PC-9 (cell line): ENCODE results near the gene CLDND1. TPM values are rescaled to one million over a fixed set of nuclear protein-coding genes. Genes with fewer than 3 reads are reported as not detected.
"Not testable (repeated sequence)": the region's sequence is repeated elsewhere in the genome, so short reads cannot be mapped to it uniquely, and the experiment has no call there.

ENCODE experiments used
- BruUV-seq: library from RNA; stranded (reverse); fragments of 400-500 nt; replicated peaks from 2 replicates; lab custom pipeline; 2021; lab: Mats Ljungman, UMichigan
- CTCF ChIA-PET: fragments of 300-600 bp; sonication (Branson Sonifier 250); formaldehyde crosslinking; loops from one replicate; lab custom pipeline; 2022; ENCODE audit warnings: antibody characterized with exemption; lab: Charles Lee
- POLR2A ChIA-PET: fragments of 300-600 bp; sonication (Branson Sonifier 250); formaldehyde crosslinking; loops from one replicate; lab custom pipeline; 2022; ENCODE audit warnings: antibody characterized with exemption; ENCODE audit not compliant: unreplicated experiment; lab: Charles Lee
- DNase-seq, 2 experiments: peaks; one replicate each; pipeline versions ENCODE4 v3.0.0 to v3.0.0-alpha.2; 2015 to 2022; ENCODE audit warnings: mixed read lengths in 1 of 2
- H2AFZ ChIP-seq: fragments of 200-600 bp; sonication (generic); 2 replicates; pipeline ENCODE4 v1.8.1; 2017; ENCODE audit warnings: antibody characterized with exemption
- H3F3A ChIP-seq: fragments of 200-600 bp; sonication (generic); 2 replicates; pipeline ENCODE4 v1.8.1; 2017; ENCODE audit warnings: antibody characterized with exemption, mild to moderate bottlenecking, low read depth; ENCODE audit not compliant: insufficient read depth
- H3K27ac ChIP-seq: fragments of 200-600 bp; sonication (generic); 2 replicates; pipeline ENCODE4 v1.6.1; 2016; ENCODE audit warnings: mixed run types
- H3K27me3 ChIP-seq: fragments of 200-600 bp; sonication (generic); 2 replicates; pipeline ENCODE4 v1.6.1; 2016; ENCODE audit warnings: low read depth, mixed run types; ENCODE audit not compliant: insufficient read depth
- H3K36me3 ChIP-seq: fragments of 200-600 bp; sonication (generic); 2 replicates; pipeline ENCODE4 v1.6.1; 2016; ENCODE audit warnings: low read depth, mixed run types
- H3K4me1 ChIP-seq: fragments of 200-600 bp; sonication (generic); replicated peaks from 2 replicates; pipeline ENCODE4 v1.6.1; 2016; ENCODE audit warnings: mixed run types; ENCODE audit not compliant: insufficient read depth
- H3K4me2 ChIP-seq: fragments of 200-600 bp; sonication (generic); 2 replicates; pipeline ENCODE4 v1.6.1; 2017; ENCODE audit warnings: mixed run types
- H3K4me3 ChIP-seq: fragments of 200-600 bp; sonication (generic); 2 replicates; pipeline ENCODE4 v1.6.1; 2016; ENCODE audit warnings: mixed run types
- H3K79me2 ChIP-seq: fragments of 200-600 bp; sonication (generic); 2 replicates; pipeline ENCODE4 v1.6.1; 2017; ENCODE audit warnings: low read depth, mixed run types
- H3K9me2 ChIP-seq: fragments of 200-600 bp; sonication (generic); 2 replicates; pipeline ENCODE4 v1.8.1; 2017; ENCODE audit warnings: mild to moderate bottlenecking; ENCODE audit not compliant: insufficient read depth
- H3K9me3 ChIP-seq: fragments of 200-600 bp; sonication (generic); 2 replicates; pipeline ENCODE4 v1.8.1; 2016; ENCODE audit warnings: low read depth; ENCODE audit not compliant: insufficient read depth
- H4K20me1 ChIP-seq: fragments of 200-600 bp; sonication (generic); 2 replicates; pipeline ENCODE4 v1.8.1; 2017; ENCODE audit not compliant: insufficient read depth
- CTCF ChIP-seq: fragments of 200-600 bp; sonication (generic); conservative IDR thresholded peaks from 2 replicates; pipeline ENCODE4 v1.6.1; 2017; ENCODE audit warnings: mixed run types, antibody characterized with exemption, mild to moderate bottlenecking, moderate library complexity
- EZH2 ChIP-seq: fragments of 200-600 bp; sonication (generic); IDR thresholded peaks from 2 replicates; pipeline ENCODE4 v1.8.0; 2017; ENCODE audit warnings: antibody characterized with exemption, low read depth
- intact Hi-C: fragments of 100-400 bp; cut with micrococcal nuclease; formaldehyde crosslinking; loops from one replicate; pipeline ENCODE4 v1.10.0; 2022; ENCODE audit not compliant: unreplicated experiment
- total RNA-seq: library from RNA; stranded (reverse); gene quantifications from 2 replicates; pipeline ENCODE4 v1.2.3, GENCODE V29; 2021

The CLDND1 gene
- total RNA-seq, 1 experiment from 2014 or later: 143 TPM

GRCh38 chr3:98563661-98564281 lies 41.1 kb upstream of the CLDND1 start:
- peak in 1 of 2 experiments; percentile 88 for DNase-seq
- no peak overlapping the region; the same call in 1 of the 2 replicates for H2AFZ ChIP-seq
- H3K9me3 ChIP-seq: no peaks in the 10 kb centered on the region
- H3K4me2 ChIP-seq: peak overlapping the region; percentile 42
- no peak for TF ChIP-seq EZH2
- no peak for TF ChIP-seq CTCF
- H3K27me3 ChIP-seq: no peaks in the 10 kb centered on the region
- H3K9me2 ChIP-seq: no peaks in the 10 kb centered on the region
- POLR2A ChIA-PET: interaction anchor here (0.6 to 0.7 kb wide), 2 partner anchors 406 to 691 kb away, joined by 3 to 17 read pairs; no protein-coding TSS in a partner anchor
- peak overlapping the region; percentile 40 for H3K27ac ChIP-seq
- H3K4me3 ChIP-seq: 0 out of 2 replicates have a peak overlapping the region, but pooled peaks have one; percentile 8
- H4K20me1 ChIP-seq: no peaks in the 10 kb centered on the region
- no TSS peak for BruUV-seq
- peaks cover 37% of the 10 kb centered on the region for H3K4me1 ChIP-seq
- CTCF ChIA-PET: interaction anchor here (0.6 to 0.7 kb wide), 3 partner anchors 230 to 556 kb away, joined by 3 to 18 read pairs (median 9); no protein-coding TSS in a partner anchor
- H3F3A ChIP-seq: peaks cover 17% of the 10 kb centered on the region; the same call in 1 of the 2 replicates
- no peaks in the 10 kb centered on the region for H3K79me2 ChIP-seq
- H3K36me3 ChIP-seq: no peaks in the 10 kb centered on the region
- intact Hi-C loops: loop anchor here (5.0 kb wide), 1 partner anchor 41 kb away; the partner anchor contains the start of gene CLDND1

- TF ChIP-seq EZH2: no peak
- TF ChIP-seq CTCF: no peak
- peaks cover 17% of the 10 kb centered on the region; the same call in 1 of the 2 replicates for H3F3A ChIP-seq
- no peaks in the 10 kb centered on the region for H3K79me2 ChIP-seq
- H3K9me3 ChIP-seq: no peaks in the 10 kb centered on the region
- no peaks in the 10 kb centered on the region for H4K20me1 ChIP-seq
- intact Hi-C loops: loop anchor here (5.0 kb wide), 1 partner anchor 40 kb away; the partner anchor contains the start of gene CLDND1
- no peaks in the 10 kb centered on the region for H3K9me2 ChIP-seq
- no peaks in the 10 kb centered on the region for H3K27me3 ChIP-seq
- ChIA-PET POLR2A (interaction anchor here (0.6 kb wide), 2 partner anchors 17 to 39 kb away, joined by 3 read pairs; partner anchors contain the start of gene CLDND1), CTCF (no interaction called here)
- H3K36me3 ChIP-seq: no peaks in the 10 kb centered on the region
- no TSS peak for BruUV-seq
- H3K4me2 ChIP-seq: peak overlapping the region; percentile 1; the same call in 1 of the 2 replicates
- no peak overlapping the region for H3K4me3 ChIP-seq
- DNase-seq: peak in 1 of 2 experiments; percentile 35
- H2AFZ ChIP-seq: no peak overlapping the region
- peaks cover 37% of the 10 kb centered on the region for H3K4me1 ChIP-seq
- H3K27ac ChIP-seq: no peak overlapping the region
Observed at GRCh38 chr3:98561727-98562521, 39.2 kb upstream of the CLDND1 start.

GRCh38 chr3:98560911-98561310 lies 38.2 kb upstream of the CLDND1 start:
- Histone ChIP-seq H3K4me1 (peaks cover 37% of the 10 kb centered on the region), H4K20me1 (no peaks in the 10 kb centered on the region), H3K36me3 (no peaks in the 10 kb centered on the region), H3F3A (peaks cover 17% of the 10 kb centered on the region; the same call in 1 of the 2 replicates), H3K79me2 (no peaks in the 10 kb centered on the region), H3K9me3 (no peaks in the 10 kb centered on the region), H3K4me3 (no peak overlapping the region), H2AFZ (no peak overlapping the region), H3K9me2 (no peaks in the 10 kb centered on the region), H3K27ac (no peak overlapping the region), H3K27me3 (no peaks in the 10 kb centered on the region), H3K4me2 (no peak overlapping the region)
- DNase-seq: no peak
- intact Hi-C loops: loop anchor here (5.0 kb wide), 1 partner anchor 39 kb away; the partner anchor contains the start of gene CLDND1
- TF ChIP-seq CTCF (no peak), EZH2 (no peak)
- ChIA-PET POLR2A (no interaction called here), CTCF (no interaction called here)
- BruUV-seq: no TSS peak

GRCh38 chr3:98559769-98560168 lies 37.1 kb upstream of the CLDND1 start:
- H3K9me2 ChIP-seq, DNase-seq, POLR2A ChIA-PET, H3K27ac ChIP-seq, H3K4me2 ChIP-seq, CTCF ChIA-PET, H4K20me1 ChIP-seq, BruUV-seq, H3K4me3 ChIP-seq, H3K36me3 ChIP-seq, H3K9me3 ChIP-seq, H3K79me2 ChIP-seq, H2AFZ ChIP-seq, H3K27me3 ChIP-seq: not testable (repeated sequence)
- Histone ChIP-seq H3F3A (peaks cover 17% of the 10 kb centered on the region; the same call in 1 of the 2 replicates), H3K4me1 (peaks cover 30% of the 10 kb centered on the region)
- intact Hi-C loops: loop anchor here (5.0 kb wide), 1 partner anchor 37 kb away; the partner anchor contains the start of gene CLDND1
